SK-N-SH (cell line): ENCODE data around the gene IGSF9.

Source experiments
- CTCF ChIP-seq: fragments of 200-600 bp; sonication (generic); IDR thresholded peaks from 2 replicates; pipeline ENCODE4 v1.6.1; 2017; ENCODE audit warnings: antibody characterized with exemption, mild to moderate bottlenecking, moderate library complexity
- ELF1 ChIP-seq: IDR thresholded peaks from 2 replicates; pipeline ENCODE4 v1.4.0; 2012
- FOXM1 ChIP-seq: IDR thresholded peaks from 2 replicates; pipeline ENCODE4 v1.4.0; 2012; ENCODE audit warnings: low read depth, mild to moderate bottlenecking
- GATA2 ChIP-seq: sonication (generic); formaldehyde crosslinking; IDR thresholded peaks from 2 replicates; pipeline ENCODE4 v1.5.0; 2020; ENCODE audit warnings: mild to moderate bottlenecking, missing genetic modification reagents
- MXI1 ChIP-seq: IDR thresholded peaks from 2 replicates; pipeline ENCODE4 v1.6.1; 2012; ENCODE audit warnings: mild to moderate bottlenecking, low read depth, low read length, improper control_type of control experiment
- POLR2AphosphoS5 ChIP-seq: IDR thresholded peaks from 2 replicates; pipeline ENCODE4 v1.6.1; 2012; ENCODE audit warnings: low read depth, low read length
- RAD21 ChIP-seq: IDR thresholded peaks from 2 replicates; pipeline ENCODE4 v1.6.1; 2012; ENCODE audit warnings: mild to moderate bottlenecking, low read length
- TEAD4 ChIP-seq: IDR thresholded peaks from 2 replicates; pipeline ENCODE4 v1.4.0; 2012; ENCODE audit warnings: mild to moderate bottlenecking, borderline replicate concordance; ENCODE audit not compliant: insufficient read depth
- YY1 ChIP-seq: IDR thresholded peaks from 2 replicates; pipeline ENCODE4 v1.4.0; 2012; ENCODE audit warnings: low read depth, mild to moderate bottlenecking
- ZBTB33 ChIP-seq: IDR thresholded peaks from 2 replicates; pipeline ENCODE4 v1.4.0; 2012; ENCODE audit warnings: low read depth, borderline replicate concordance
- TF ChIP-seq, protein P1 (sequence below): IDR thresholded peaks from 2 replicates; pipeline ENCODE4; 2012

GRCh38 chr1:159986531-159986930 is 41.1 kb upstream of the IGSF9 start:
- TF ChIP-seq ZBTB33 (no peak), GATA2 (CRISPR knock-in tag) (no peak), CTCF (no peak), ELF1 (no peak), YY1 (no peak), MXI1 (no peak), POLR2AphosphoS5 (no peak), TEAD4 (no peak), FOXM1 (no peak), RAD21 (no peak)
- TF ChIP-seq, protein P1, sequence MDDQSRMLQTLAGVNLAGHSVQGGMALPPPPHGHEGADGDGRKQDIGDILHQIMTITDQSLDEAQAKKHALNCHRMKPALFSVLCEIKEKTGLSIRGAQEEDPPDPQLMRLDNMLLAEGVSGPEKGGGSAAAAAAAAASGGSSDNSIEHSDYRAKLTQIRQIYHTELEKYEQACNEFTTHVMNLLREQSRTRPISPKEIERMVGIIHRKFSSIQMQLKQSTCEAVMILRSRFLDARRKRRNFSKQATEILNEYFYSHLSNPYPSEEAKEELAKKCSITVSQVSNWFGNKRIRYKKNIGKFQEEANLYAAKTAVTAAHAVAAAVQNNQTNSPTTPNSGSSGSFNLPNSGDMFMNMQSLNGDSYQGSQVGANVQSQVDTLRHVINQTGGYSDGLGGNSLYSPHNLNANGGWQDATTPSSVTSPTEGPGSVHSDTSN: no peak
